Activated CD4-positive, alpha-beta T cell treated with anti-CD3 and anti-CD28 coated beads for 1 hour (primary cell): ENCODE data around the gene GHRH.

Source experiments
- DNase-seq: peaks from one replicate; pipeline ENCODE4 v3.0.0-alpha.2; 2020

Gene GHRH

GRCh38 chr20:37259865-37260264 lies 1.7 kb downstream of the GHRH start:
- no peak for DNase-seq

GRCh38 chr20:37259031-37259430 lies 2.6 kb downstream of the GHRH start:
- no peak for DNase-seq

- no peak for DNase-seq
These were observed 3.6 kb downstream of the GHRH start for GRCh38 chr20:37257988-37258387.

- DNase-seq: no peak
These were observed 4.1 kb downstream of the GHRH start for GRCh38 chr20:37257530-37257929.

GRCh38 chr20:37256286-37256685 lies 5.3 kb downstream of the GHRH start:
- no peak for DNase-seq

- no peak for DNase-seq
These were observed 7.3 kb downstream of the GHRH start for GRCh38 chr20:37254114-37254878.

GRCh38 chr20:37253087-37253486 lies 8.5 kb downstream of the GHRH start:
- no peak for DNase-seq

GRCh38 chr20:37251825-37252477 lies 9.7 kb downstream of the GHRH start:
- DNase-seq: no peak

- no peak for DNase-seq
These were observed 12.3 kb downstream of the GHRH start for GRCh38 chr20:37249304-37249703.

GRCh38 chr20:37247547-37247946 lies 14.1 kb downstream of the GHRH start:
- DNase-seq: no peak

- DNase-seq: no peak
These were observed 14.9 kb downstream of the GHRH start for GRCh38 chr20:37246736-37247135.

- DNase-seq: no peak
These were observed 16.1 kb downstream of the GHRH start for GRCh38 chr20:37245216-37246150.

- DNase-seq: no peak
These were observed 17.0 kb downstream of the GHRH start for GRCh38 chr20:37244572-37244957.

- DNase-seq: no peak
These were observed 17.6 kb downstream of the GHRH start for GRCh38 chr20:37243937-37244571.

- DNase-seq: no peak
These were observed 18.3 kb downstream of the GHRH start for GRCh38 chr20:37243076-37243936.

GRCh38 chr20:37242503-37242902 lies 19.1 kb downstream of the GHRH start:
- DNase-seq: no peak

- no peak for DNase-seq
These were observed 21.1 kb downstream of the GHRH start for GRCh38 chr20:37240337-37241067.

GRCh38 chr20:37238935-37239451 lies 22.6 kb downstream of the GHRH start:
- no peak for DNase-seq

- DNase-seq: no peak
These were observed 23.2 kb downstream of the GHRH start for GRCh38 chr20:37238426-37238825.

- DNase-seq: no peak
These were observed 24.0 kb downstream of the GHRH start for GRCh38 chr20:37237656-37238055.

GRCh38 chr20:37236462-37236861 lies 25.2 kb downstream of the GHRH start:
- DNase-seq: no peak
